NCI-H345 treated with DMSO at 0.1 percent for 48 hours (cell line): Measurements from ENCODE around the gene SIL1.
"Not testable (repeated sequence)": the region's sequence is repeated elsewhere in the genome, so short reads cannot be mapped to it uniquely, and the experiment has no call there.

Experiments used
- DNase-seq: peaks from one replicate; lab custom pipeline; 2025; ENCODE audit not compliant: unreplicated experiment; lab: John Stamatoyannopoulos, UW

The SIL1 gene

GRCh38 chr5:139076111-139076510, 122.1 kb downstream of the SIL1 start:
- no peak for DNase-seq

- DNase-seq: no peak
Observed at GRCh38 chr5:139075066-139076050, 122.8 kb downstream of the SIL1 start.

GRCh38 chr5:139073956-139074355, 124.2 kb downstream of the SIL1 start:
- not testable (repeated sequence) for DNase-seq

GRCh38 chr5:139068494-139069151, 129.5 kb downstream of the SIL1 start:
- DNase-seq: no peak

- no peak for DNase-seq
Observed at GRCh38 chr5:139068060-139068459, 130.1 kb downstream of the SIL1 start.

- DNase-seq: no peak
Observed at GRCh38 chr5:139065306-139065705, 132.9 kb downstream of the SIL1 start.

GRCh38 chr5:139064613-139065012, 133.6 kb downstream of the SIL1 start:
- DNase-seq: no peak

- no peak for DNase-seq
Observed at GRCh38 chr5:139063664-139064054, 134.5 kb downstream of the SIL1 start.

GRCh38 chr5:139062910-139063663, 135.1 kb downstream of the SIL1 start:
- no peak for DNase-seq

- DNase-seq: peak; percentile 44
Observed at GRCh38 chr5:139061856-139062255, 136.3 kb downstream of the SIL1 start.

- no peak for DNase-seq
Observed at GRCh38 chr5:139061274-139061673, 136.9 kb downstream of the SIL1 start.

- DNase-seq: no peak
Observed at GRCh38 chr5:139058121-139058520, 140.0 kb downstream of the SIL1 start.

- not testable (repeated sequence) for DNase-seq
Observed at GRCh38 chr5:139057045-139057939, 140.9 kb downstream of the SIL1 start.

- DNase-seq: no peak
Observed at GRCh38 chr5:139052975-139053374, 145.2 kb downstream of the SIL1 start.

GRCh38 chr5:139051392-139051791, 146.8 kb downstream of the SIL1 start:
- no peak for DNase-seq

- DNase-seq: no peak
Observed at GRCh38 chr5:139050432-139050831, 147.7 kb downstream of the SIL1 start.

GRCh38 chr5:139049780-139050179, 148.4 kb downstream of the SIL1 start:
- DNase-seq: no peak

- no peak for DNase-seq
Observed at GRCh38 chr5:139046551-139046950, 151.6 kb downstream of the SIL1 start.

GRCh38 chr5:139043157-139043905, 154.8 kb downstream of the SIL1 start:
- DNase-seq: no peak

GRCh38 chr5:139040081-139040480, 158.1 kb downstream of the SIL1 start:
- DNase-seq: no peak
